ENCODE data around the gene TOMM20.
"Not testable (repeated sequence)": the region's sequence is repeated elsewhere in the genome, so short reads cannot be mapped to it uniquely, and the experiment has no call there.

GRCh38 chr1:235092415-235092814 lies 36.2 kb downstream of the TOMM20 start:
- TF ChIP-seq EZH2 (IDR thresholded peaks at IDR 0.05); POLR2AphosphoS5 (IDR thresholded peaks at IDR 0.05; ENCODE audit: borderline replicate concordance, low read depth, low read length); FOXP2 (optimal IDR thresholded peaks at IDR 0.05; ENCODE audit: control extremely low read depth, extremely low read length, insufficient read depth): not testable (repeated sequence)

All from SK-N-MC (cell line).